Myometrial cell (primary cell): Measurements from ENCODE around the gene ENTPD3. TPM values are rescaled to one million over a fixed set of nuclear protein-coding genes. Genes with fewer than 3 reads are reported as not detected.

Source experiments
- total RNA-seq: library from RNA; depleted of rRNA; stranded (reverse); fragments of >200 nt; gene quantifications from 2 replicates; pipeline ENCODE4 v1.2.3, GENCODE V29; 2015

ENTPD3 gene, protein sequence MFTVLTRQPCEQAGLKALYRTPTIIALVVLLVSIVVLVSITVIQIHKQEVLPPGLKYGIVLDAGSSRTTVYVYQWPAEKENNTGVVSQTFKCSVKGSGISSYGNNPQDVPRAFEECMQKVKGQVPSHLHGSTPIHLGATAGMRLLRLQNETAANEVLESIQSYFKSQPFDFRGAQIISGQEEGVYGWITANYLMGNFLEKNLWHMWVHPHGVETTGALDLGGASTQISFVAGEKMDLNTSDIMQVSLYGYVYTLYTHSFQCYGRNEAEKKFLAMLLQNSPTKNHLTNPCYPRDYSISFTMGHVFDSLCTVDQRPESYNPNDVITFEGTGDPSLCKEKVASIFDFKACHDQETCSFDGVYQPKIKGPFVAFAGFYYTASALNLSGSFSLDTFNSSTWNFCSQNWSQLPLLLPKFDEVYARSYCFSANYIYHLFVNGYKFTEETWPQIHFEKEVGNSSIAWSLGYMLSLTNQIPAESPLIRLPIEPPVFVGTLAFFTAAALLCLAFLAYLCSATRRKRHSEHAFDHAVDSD
- total RNA-seq = not detected in 2 replicates

DNA sequence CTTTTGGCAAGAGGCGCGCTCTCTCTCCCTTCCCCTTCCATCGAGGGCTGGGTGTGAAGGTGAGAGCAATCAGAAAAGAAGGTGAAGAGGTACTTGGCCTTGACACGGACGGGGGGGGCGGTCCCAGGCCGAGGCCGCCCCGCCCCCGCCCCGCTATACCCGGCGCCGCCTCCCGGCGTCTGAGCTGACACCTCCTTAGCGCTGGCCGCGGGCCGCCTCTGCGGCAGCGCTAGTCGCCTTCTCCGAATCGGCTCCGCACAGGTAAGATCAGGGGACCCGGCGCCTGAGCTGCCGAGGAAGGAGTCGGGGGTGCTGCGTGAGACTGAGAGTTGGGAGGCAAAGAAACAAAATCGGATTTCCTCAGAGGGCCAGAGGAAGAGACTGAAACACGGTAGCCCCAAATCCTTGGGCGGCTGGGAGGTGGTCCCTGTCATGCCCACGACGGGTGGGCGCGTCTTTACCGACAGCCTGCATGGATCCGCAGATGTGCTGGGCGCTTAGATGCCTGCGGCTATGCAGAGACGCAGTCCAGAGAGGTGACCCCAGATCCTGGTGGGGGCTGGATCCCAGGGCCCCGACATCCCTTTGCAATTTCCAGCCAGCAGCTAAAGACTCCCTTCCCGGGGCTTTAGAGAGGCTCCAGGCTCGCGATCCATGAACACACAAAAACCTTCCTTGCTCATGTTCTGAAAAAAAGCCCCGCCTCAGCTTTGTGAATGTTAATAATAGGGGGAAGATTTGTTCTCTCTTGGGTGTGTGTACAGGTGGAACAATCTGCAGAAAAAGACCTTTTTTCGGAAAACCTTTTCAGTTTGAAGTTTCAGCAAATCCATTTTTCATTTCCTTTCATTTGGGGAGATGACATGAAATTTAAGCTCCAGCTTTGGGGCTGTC lies at the start of gene ENTPD3:
Gene ENTPD3, plus strand, starts transcription at position 184 of the 894 bp plus-strand sequence. CDS start 874 bp downstream, outside the sequence.

DNA sequence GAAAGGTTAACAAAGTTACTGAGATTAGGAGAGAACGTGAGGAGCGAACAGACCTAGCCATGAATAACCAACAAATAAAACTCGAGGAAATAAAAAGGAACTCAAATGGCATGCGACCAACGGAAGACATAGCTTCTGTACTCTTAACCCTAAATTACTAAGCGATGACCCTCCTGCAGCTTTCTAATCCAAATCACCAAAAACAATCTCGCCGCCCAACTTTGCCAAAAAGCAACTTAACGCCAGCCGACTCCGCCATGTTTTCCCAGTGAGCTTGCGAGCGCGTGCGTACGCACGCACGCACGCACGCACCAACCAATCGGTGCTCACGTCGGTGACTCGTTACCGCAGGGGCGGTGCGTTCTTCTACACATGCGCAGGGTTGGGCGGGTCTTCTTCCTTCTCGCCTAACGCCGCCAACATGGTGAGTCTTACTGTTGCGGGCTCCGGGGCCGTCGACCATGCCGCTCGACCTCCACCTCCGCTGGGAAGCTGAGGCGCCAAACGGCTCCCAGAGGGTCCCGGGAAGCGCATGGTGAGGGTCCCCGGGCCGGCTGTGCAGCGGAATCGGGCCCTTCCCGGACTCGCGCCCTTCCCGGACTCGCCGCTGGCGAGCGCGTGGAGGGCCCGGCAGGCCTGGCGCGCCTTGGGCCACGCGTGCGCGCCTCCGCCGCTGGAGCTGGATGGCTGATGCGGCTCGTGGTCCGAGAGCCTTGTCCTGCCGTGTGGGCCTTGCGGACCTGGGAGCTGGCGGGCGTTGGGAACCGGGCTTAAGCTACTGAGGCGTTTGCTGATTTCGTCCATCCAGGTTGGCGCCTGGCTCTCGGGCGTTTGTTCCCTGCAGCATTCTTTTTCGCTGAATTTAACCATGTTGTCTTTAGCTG lies 70.2 kb downstream of the ENTPD3 start, which contains the start of gene RPL14:
Gene RPL14, plus strand, starts transcription at position 400 of the 884 bp plus-strand sequence. Its CDS starts 133 bp downstream, at position 533.

DNA sequence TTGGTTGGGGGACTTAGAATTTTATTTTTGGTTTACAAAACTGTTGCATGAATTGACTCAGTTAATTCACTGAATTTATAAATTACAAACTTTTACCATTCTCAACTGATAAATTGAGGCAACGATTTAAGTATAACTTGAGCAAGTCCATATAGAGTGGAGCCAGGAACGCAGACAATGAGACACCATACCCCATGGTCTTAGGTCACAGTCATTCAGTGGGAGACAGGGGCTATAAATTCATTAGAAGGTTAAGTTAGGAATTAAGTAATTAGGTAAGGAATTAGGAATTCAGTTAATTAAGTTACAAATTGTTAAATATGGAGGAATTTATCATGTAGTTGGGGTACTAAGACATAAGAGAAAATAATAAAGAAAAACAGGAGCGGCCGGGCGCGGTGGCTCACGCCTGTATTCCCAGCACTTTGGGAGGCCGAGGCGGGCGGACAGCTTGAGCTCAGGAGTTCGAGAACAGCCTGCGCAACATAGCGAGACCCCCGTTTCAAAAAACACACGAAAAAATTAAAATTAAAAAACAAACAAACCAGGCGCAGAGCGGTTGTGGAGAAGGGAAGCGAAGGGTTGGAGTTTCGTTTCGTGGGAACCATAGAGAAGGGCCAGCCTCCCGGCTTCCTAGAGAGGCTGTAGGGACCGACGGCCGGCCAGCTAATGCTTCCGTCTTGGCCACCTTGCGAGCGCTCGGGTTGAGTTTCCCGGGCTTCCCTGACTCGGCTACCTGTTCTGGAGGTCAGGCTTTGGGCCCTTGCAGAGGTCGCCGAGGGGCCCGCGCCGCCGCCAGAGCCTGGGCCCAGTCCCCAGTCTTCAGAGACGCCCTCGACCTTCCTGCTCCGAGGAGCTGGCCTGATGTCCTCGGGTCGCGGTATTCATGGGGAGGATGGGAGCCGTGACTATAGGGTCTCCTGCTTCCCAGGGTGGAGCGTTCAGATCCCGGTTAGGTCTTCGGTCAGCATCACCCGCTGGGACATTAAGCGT lies 89.8 kb downstream of the ENTPD3 start, which contains the start of gene ZNF619:
Gene ZNF619, plus strand, starts transcription at position 645 of the 993 bp plus-strand sequence. CDS start 858 bp downstream, outside the sequence.

Other genes starting within 250 kb of the ENTPD3 start
- 15.3 and 15.4 TPM in 2 replicates for gene EIF1B, start 77.5 kb upstream of the ENTPD3 start, total RNA-seq
- gene RPL14, start 70.2 kb downstream of the ENTPD3 start, total RNA-seq = 277 and 307 TPM in 2 replicates
- 2.0 and 4.8 TPM in 2 replicates for gene ZNF619, start 89.9 kb downstream of the ENTPD3 start, total RNA-seq
- 0.18 and 0.29 TPM in 2 replicates for gene ZNF620, start 118.9 kb downstream of the ENTPD3 start, total RNA-seq
- 7.5 and 11.2 TPM in 2 replicates for gene ZNF621, start 137.8 kb downstream of the ENTPD3 start, total RNA-seq